Endothelial cell of umbilical vein (primary cell): ENCODE measurements around the gene CACNA1A. TPM values are rescaled to one million over a fixed set of nuclear protein-coding genes. Genes with fewer than 3 reads are reported as not detected.

ENCODE experiments used
- BruUV-seq: library from RNA; stranded (reverse); fragments of 400-500 nt; replicated peaks from 2 replicates; lab custom pipeline; 2021; lab: Mats Ljungman, UMichigan
- CTCF ChIA-PET: fragments of 300-600, 350-600 bp; sonication (Branson Sonifier 250); formaldehyde crosslinking; loops from one replicate; lab custom pipeline; 2021; ENCODE audit warnings: antibody characterized with exemption, inconsistent platforms; lab: Charles Lee
- POLR2A ChIA-PET: fragments of 300-600, 350-600 bp; sonication (Branson Sonifier 250); formaldehyde crosslinking; loops from one replicate; lab custom pipeline; 2021; ENCODE audit warnings: antibody characterized with exemption, inconsistent platforms; lab: Charles Lee
- DNase-seq: peaks from one replicate; pipeline ENCODE4 v3.0.0-alpha.2; 2011; ENCODE audit warnings: low read depth, low spot score
- FAIRE-seq: peaks from 2 replicates; lab custom pipeline; 2011; peaks lifted over from hg19 to GRCh38; lab: Jason Lieb, UNC
- H2AFZ ChIP-seq: 2 replicates; pipeline ENCODE4 v1.6.0; 2012; ENCODE audit warnings: low read depth, low read length, control low read depth, inconsistent platforms
- H3K27ac ChIP-seq: 2 replicates; pipeline ENCODE4 v1.5.1; 2011; ENCODE audit warnings: low read depth, mild to moderate bottlenecking, control low read depth, low read length, moderate library complexity; ENCODE audit not compliant: insufficient read depth
- H3K27me3 ChIP-seq, 2 experiments: 2 replicates each; pipeline versions ENCODE4 v1.6.0 to v1.6.1; 2011; ENCODE audit warnings: low read length in 2 of 2, mixed read lengths in 1 of 2; ENCODE audit not compliant: control insufficient read depth in 2 of 2, insufficient read depth in 2 of 2
- H3K36me3 ChIP-seq, 2 experiments: 2 replicates in 1 of 2; 3 replicates in 1 of 2; pipeline ENCODE4 v1.5.1; 2011; ENCODE audit warnings: low read length in 2 of 2, mild to moderate bottlenecking in 1 of 2, moderate library complexity in 1 of 2; ENCODE audit not compliant: control insufficient read depth in 2 of 2, insufficient read depth in 2 of 2; ENCODE audit errors: extremely low read depth in 1 of 2
- H3K4me1 ChIP-seq: 3 replicates; pipeline ENCODE4 v1.5.1; 2011; ENCODE audit warnings: mild to moderate bottlenecking, low read length; ENCODE audit not compliant: control insufficient read depth, insufficient read depth; ENCODE audit errors: extremely low read depth
- H3K4me2 ChIP-seq: 2 replicates; pipeline ENCODE4 v1.6.1; 2011; ENCODE audit warnings: low read length, control low read depth, mixed read lengths; ENCODE audit not compliant: insufficient read depth
- H3K4me3 ChIP-seq, 3 experiments: fragments of 200-600 bp in 1 of 3; sonication (generic), shearing (Covaris generic) in 1 of 3; replicated peaks in 1 of 3; 2 replicates each; pipeline ENCODE4 v1.5.1; 2011 to 2016; ENCODE audit warnings: control low read depth in 3 of 3, low read length in 3 of 3, mild to moderate bottlenecking in 2 of 3, inconsistent platforms in 1 of 3, low read depth in 1 of 3, moderate library complexity in 1 of 3; ENCODE audit not compliant: insufficient read depth in 1 of 3
- H3K79me2 ChIP-seq: 2 replicates; pipeline ENCODE4 v1.6.0; 2012; ENCODE audit warnings: low read length, inconsistent platforms; ENCODE audit not compliant: control insufficient read depth, insufficient read depth
- H3K9ac ChIP-seq: replicated peaks from 2 replicates; pipeline ENCODE3; 2011; ENCODE audit warnings: low read length, control low read depth; ENCODE audit not compliant: insufficient read depth; ENCODE audit errors: extremely low read depth
- H3K9me1 ChIP-seq: replicated peaks from 3 replicates; pipeline ENCODE4 v1.6.0; 2011; ENCODE audit warnings: mild to moderate bottlenecking, low read length; ENCODE audit not compliant: control insufficient read depth, insufficient read depth; ENCODE audit errors: extremely low read depth
- H3K9me3 ChIP-seq: replicated peaks from 2 replicates; pipeline ENCODE4 v1.5.1; 2012; ENCODE audit warnings: low read length, inconsistent platforms; ENCODE audit not compliant: control insufficient read depth, insufficient read depth
- H4K20me1 ChIP-seq: replicated peaks from 2 replicates; pipeline ENCODE3; 2011; ENCODE audit warnings: mild to moderate bottlenecking, low read length; ENCODE audit not compliant: control insufficient read depth, insufficient read depth; ENCODE audit errors: extremely low read depth
- CTCF ChIP-seq, 2 donors: IDR thresholded peaks; 1 replicate in 1 of 2; 2 replicates in 1 of 2; pipeline ENCODE4 v1.5.1; 2011; ENCODE audit warnings: low read length in 2 of 2, mild to moderate bottlenecking in 2 of 2, moderate library complexity in 2 of 2, control low read depth in 1 of 2, inconsistent platforms in 1 of 2, low read depth in 1 of 2; ENCODE audit not compliant: insufficient read depth in 1 of 2; ENCODE audit errors: extremely low read depth in 1 of 2
- EZH2 ChIP-seq: IDR thresholded peaks from 2 replicates; pipeline ENCODE4 v1.6.1; 2012; ENCODE audit warnings: borderline replicate concordance, low read depth, mild to moderate bottlenecking, moderate library complexity, low read length, inconsistent platforms; ENCODE audit not compliant: severe bottlenecking
- FOS ChIP-seq: IDR thresholded peaks from 2 replicates; pipeline ENCODE4 v1.6.1; 2011; ENCODE audit warnings: mild to moderate bottlenecking, low read length, moderate library complexity, borderline replicate concordance; ENCODE audit not compliant: insufficient read depth
- GATA2 ChIP-seq: IDR thresholded peaks from 2 replicates; pipeline ENCODE4 v1.7.0; 2011; ENCODE audit warnings: low read depth, mild to moderate bottlenecking, moderate library complexity, mixed read lengths, low read length; ENCODE audit not compliant: insufficient read length, insufficient read depth
- JUN ChIP-seq: IDR thresholded peaks from 2 replicates; pipeline ENCODE4 v1.6.1; 2011; ENCODE audit warnings: borderline replicate concordance, low read depth; ENCODE audit not compliant: insufficient read length, insufficient read depth
- MAX ChIP-seq: IDR thresholded peaks from 2 replicates; pipeline ENCODE4 v1.6.1; 2011; ENCODE audit not compliant: insufficient read depth, insufficient read length
- MYC ChIP-seq: IDR thresholded peaks from one replicate; pipeline ENCODE4 v1.6.1; 2011; ENCODE audit warnings: mild to moderate bottlenecking, low read depth, low read length
- POLR2A ChIP-seq: IDR thresholded peaks from 2 replicates; pipeline ENCODE4 v1.6.1; 2012; ENCODE audit warnings: low read depth, mild to moderate bottlenecking, control low read depth, low read length
- POLR2AphosphoS5 ChIP-seq: IDR thresholded peaks from 2 replicates; pipeline ENCODE4 v1.6.1; 2012; ENCODE audit warnings: low read depth, mild to moderate bottlenecking, control low read depth, low read length, moderate library complexity; ENCODE audit not compliant: insufficient read depth
- dilution Hi-C: fragments of 300-500 bp; cut with MboI; formaldehyde crosslinking; loops from one replicate; pipeline ENCODE4 v1.15.0; 2019; ENCODE audit warnings: low sequenced_read_pairs; ENCODE audit not compliant: extremely low pct_ligation_motif_present
- intact Hi-C: fragments of 100-400 bp; cut with micrococcal nuclease; formaldehyde crosslinking; loops from one replicate; pipeline ENCODE4 v1.10.0; 2022
- polyA plus RNA-seq, 4 experiments: library from polyadenylated mRNA; depleted of rRNA in 3 of 4; stranded (reverse) in 3 of 4; unstranded in 1 of 4; fragments of >200 nt; gene quantifications; 2 replicates each; pipeline versions ENCODE4 v1.2.1 to v1.2.3, GENCODE V29; 2011 to 2012; ENCODE audit warnings: missing spikeins in 1 of 4
- total RNA-seq: library from RNA; stranded (reverse); gene quantifications from 2 replicates; pipeline ENCODE4 v1.2.3, GENCODE V29; 2021

The CACNA1A gene
- total and polyA plus RNA-seq, 2 donors (not counting 3 experiments of a cell fraction or from before 2014, with no cell fraction given) = 0.17 to 0.38 TPM

GRCh38 chr19:13318190-13318589, 188.1 kb downstream of the CACNA1A start:
- dilution Hi-C loops (no loop called here), intact Hi-C loops (no loop called here)
- H2AFZ ChIP-seq = no peak overlapping the region
- ChIA-PET POLR2A (no interaction called here), CTCF (no interaction called here)
- H3K9ac ChIP-seq = no peak overlapping the region
- H3K9me3 ChIP-seq = no peaks in the 10 kb centered on the region
- no peak for DNase-seq
- H3K79me2 ChIP-seq = no peaks in the 10 kb centered on the region
- BruUV-seq = no TSS peak
- no peaks in the 10 kb centered on the region for H3K36me3 ChIP-seq
- H3K27me3 ChIP-seq = no peaks in the 10 kb centered on the region
- H3K4me2 ChIP-seq = no peak overlapping the region
- no peaks in the 10 kb centered on the region for H3K4me1 ChIP-seq
- no peaks in the 10 kb centered on the region for H3K9me1 ChIP-seq
- H4K20me1 ChIP-seq = no peaks in the 10 kb centered on the region
- no peak overlapping the region for H3K4me3 ChIP-seq
- H3K27ac ChIP-seq = no peak overlapping the region
- TF ChIP-seq CTCF (IDR thresholded peaks at IDR 0.05; ENCODE audit: extremely low read depth in 1 of 2, insufficient read depth in 1 of 2, low read depth in 1 of 2, low read length in 2 of 2) = no peak
- TF ChIP-seq MAX = no peak
- no peak for TF ChIP-seq JUN
- TF ChIP-seq GATA2 = no peak
- TF ChIP-seq EZH2 = no peak
- TF ChIP-seq FOS = no peak
- no peak for TF ChIP-seq POLR2AphosphoS5
- TF ChIP-seq POLR2A = no peak
- TF ChIP-seq MYC = no peak
- FAIRE-seq = no peak
